B cell (primary cell): Measurements from ENCODE around the gene PRAMEF12. TPM values are rescaled to one million over a fixed set of nuclear protein-coding genes. Genes with fewer than 3 reads are reported as not detected.
"Not testable (repeated sequence)": the region's sequence is repeated elsewhere in the genome, so short reads cannot be mapped to it uniquely, and the experiment has no call there.

Experiments used
- ATAC-seq: fragments of 200-7000 bp; cut with Tn5 transposase; one replicate; pipeline ENCODE4 v1.10.0; 2021; ENCODE audit warnings: low read depth, mild to moderate bottlenecking, moderate number of reproducible peaks, moderate library complexity
- CTCF ChIA-PET: fragments of 350-600 bp; sonication (Branson Sonifier 250); formaldehyde crosslinking; loops from one replicate; lab custom pipeline; 2021; ENCODE audit warnings: antibody characterized with exemption, inconsistent platforms; lab: Charles Lee
- POLR2A ChIA-PET: fragments of 350-600 bp; sonication (Branson Sonifier 250); formaldehyde crosslinking; loops from one replicate; lab custom pipeline; 2021; ENCODE audit warnings: antibody characterized with exemption; lab: Charles Lee
- DNase-seq: peaks from one replicate; pipeline ENCODE4 v3.0.0; 2013
- H2AFZ ChIP-seq: 2 replicates; pipeline ENCODE4 v1.6.1; 2012; ENCODE audit warnings: mild to moderate bottlenecking, low read depth, low read length; ENCODE audit not compliant: insufficient read depth, poor library complexity, severe bottlenecking
- H3K27ac ChIP-seq, 2 donors: 1 replicate in 1 of 2; 2 replicates in 1 of 2; pipeline ENCODE4 v1.5.1; 2012 to 2013; ENCODE audit warnings: low read length in 2 of 2, mild to moderate bottlenecking in 2 of 2, moderate library complexity in 1 of 2
- H3K27me3 ChIP-seq, 4 experiments: fragments of 200-600 bp in 1 of 4; sonication (generic) in 1 of 4; replicated peaks in 1 of 4; 1 replicate in 2 of 4; 2 replicates in 2 of 4; pipeline versions ENCODE4 v1.6.1 to v1.7.0; 2013 to 2016; ENCODE audit warnings: low read length in 3 of 4, mild to moderate bottlenecking in 2 of 4, mixed read lengths in 1 of 4, moderate library complexity in 1 of 4; ENCODE audit not compliant: insufficient read depth in 4 of 4, control insufficient read depth in 3 of 4; ENCODE audit errors: control extremely low read depth in 1 of 4
- H3K36me3 ChIP-seq, 2 experiments: replicated peaks in 1 of 2; 1 replicate in 1 of 2; 2 replicates in 1 of 2; pipeline versions ENCODE4 v1.6.1 to v1.7.1; 2013; ENCODE audit warnings: low read length in 1 of 2; ENCODE audit not compliant: insufficient read depth in 2 of 2, control insufficient read depth in 1 of 2; ENCODE audit errors: control extremely low read depth in 1 of 2, extremely low read depth in 1 of 2
- H3K4me1 ChIP-seq, 2 donors: fragments of 200-600 bp in 1 of 2; sonication (generic) in 1 of 2; 1 replicate in 1 of 2; 2 replicates in 1 of 2; pipeline versions ENCODE4 v1.5.1 to v1.6.1; 2013 to 2017; ENCODE audit warnings: low read length in 2 of 2; ENCODE audit not compliant: control insufficient read depth in 2 of 2, insufficient read depth in 2 of 2
- H3K4me2 ChIP-seq: replicated peaks from 2 replicates; pipeline ENCODE3; 2012; ENCODE audit warnings: mild to moderate bottlenecking, low read depth, low read length; ENCODE audit not compliant: poor library complexity, severe bottlenecking
- H3K4me3 ChIP-seq, 5 experiments: fragments of 200-600 bp in 1 of 5; sonication (generic) in 1 of 5; 1 replicate in 3 of 5; 2 replicates in 2 of 5; pipeline versions ENCODE4 v1.5.1 to v1.7.0; 2011 to 2016; ENCODE audit warnings: low read length in 4 of 5, mild to moderate bottlenecking in 4 of 5, low read depth in 2 of 5, control low read depth in 1 of 5, moderate library complexity in 1 of 5; ENCODE audit not compliant: insufficient read depth in 1 of 5; ENCODE audit errors: control extremely low read depth in 1 of 5, extremely low read depth in 1 of 5
- H3K79me2 ChIP-seq: fragments of 200-600 bp; sonication (generic); one replicate; pipeline ENCODE4 v1.6.0; 2016; ENCODE audit warnings: low read length; ENCODE audit not compliant: control insufficient read depth, insufficient read depth
- H3K9ac ChIP-seq: fragments of 200-600 bp; sonication (generic); 2 replicates; pipeline ENCODE4 v1.6.1; 2017; ENCODE audit warnings: mild to moderate bottlenecking, low read length, moderate library complexity
- H3K9me3 ChIP-seq, 3 donors: one replicate each; pipeline versions ENCODE4 v1.6.1 to v1.7.1; 2013; ENCODE audit warnings: low read length in 2 of 3; ENCODE audit not compliant: control insufficient read depth in 2 of 3, insufficient read depth in 1 of 3; ENCODE audit errors: control extremely low read depth in 1 of 3
- H4K20me1 ChIP-seq: 2 replicates; pipeline ENCODE4 v1.6.0; 2012; ENCODE audit warnings: mild to moderate bottlenecking, low read length; ENCODE audit not compliant: insufficient read depth, control insufficient read depth, poor library complexity, severe bottlenecking
- H3K27ac Mint-ChIP-seq: one replicate; pipeline ENCODE4 v1.8.0; 2021; ENCODE audit warnings: mixed read lengths
- H3K27me3 Mint-ChIP-seq: one replicate; pipeline ENCODE4 v1.8.0; 2021; ENCODE audit warnings: mixed read lengths
- H3K4me1 Mint-ChIP-seq: one replicate; pipeline ENCODE4 v1.8.0; 2021; ENCODE audit warnings: mixed read lengths
- H3K4me3 Mint-ChIP-seq: one replicate; pipeline ENCODE4 v1.8.0; 2021; ENCODE audit warnings: mixed read lengths
- H3K9me3 Mint-ChIP-seq: one replicate; pipeline ENCODE4 v1.8.0; 2022; ENCODE audit warnings: mixed read lengths; ENCODE audit not compliant: insufficient read depth
- EZH2 ChIP-seq: IDR thresholded peaks from 2 replicates; pipeline ENCODE4 v1.6.1; 2012; ENCODE audit warnings: borderline replicate concordance, low read depth, mild to moderate bottlenecking, moderate library complexity, low read length; ENCODE audit not compliant: insufficient read depth, poor library complexity, severe bottlenecking
- WGBS: methylation state at CpG from one replicate; pipeline ENCODE4 v1.1.5; 2013; ENCODE audit warnings: missing lambda C conversion rate; ENCODE audit not compliant: insufficient coverage; 5-methylcytosine and 5-hydroxymethylcytosine counted together
- intact Hi-C: fragments of 100-400 bp; cut with micrococcal nuclease; formaldehyde crosslinking; loops from one replicate; pipeline ENCODE4 v1.10.0; 2022
- polyA plus RNA-seq: library from polyadenylated mRNA; depleted of rRNA; stranded (reverse); fragments of >200 nt; gene quantifications from 2 replicates; pipeline ENCODE4 v1.2.3, GENCODE V29; 2012
- total RNA-seq, 2 donors: library from RNA; stranded (reverse); fragments of 120-200 nt in 1 of 2; gene quantifications; 1 replicate in 1 of 2; 2 replicates in 1 of 2; pipeline versions ENCODE4 v1.2.3 to v1.2.4, GENCODE V29; 2013 to 2022
- TF ChIP-seq, protein P1 (sequence below): fragments of 200-600 bp; IDR thresholded peaks from one replicate; pipeline ENCODE4 v1.8.0; 2022; ENCODE audit warnings: antibody characterized with exemption, mild to moderate bottlenecking

PRAMEF12 gene
- total and polyA plus RNA-seq, 2 donors (not counting 1 experiment from before 2014, with no cell fraction given), result not detected

DNA sequence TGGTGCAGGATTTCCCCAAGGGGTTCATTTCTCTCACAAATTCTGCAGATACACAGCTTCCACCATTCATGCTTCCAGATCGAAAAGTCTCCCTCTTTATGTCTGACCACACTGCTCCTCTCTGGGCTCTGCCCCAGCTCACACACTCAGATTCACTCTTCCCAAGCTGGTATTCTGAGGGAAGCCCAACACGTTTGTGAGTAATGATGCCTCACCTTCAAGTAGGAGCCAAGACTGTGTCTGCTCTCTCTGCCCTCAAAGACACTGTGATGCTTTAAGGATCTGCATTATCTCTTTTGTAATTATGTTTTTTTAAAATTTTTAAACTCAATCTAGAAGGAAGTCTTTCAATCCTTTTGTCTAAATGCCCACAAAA, 37.9 kb downstream of the PRAMEF12 start:
- no peak overlapping the region for H3K27ac Mint-ChIP-seq
- Histone ChIP-seq H3K79me2 (no peaks in the 10 kb centered on the region), H3K4me2 (no peak overlapping the region), H3K27me3 (peaks cover 0 to 8% (median 0%) of the 10 kb centered on the region in 4 experiments), H3K9me3 (peaks cover 0 to 4% (median 0%) of the 10 kb centered on the region in 3 donors), H2AFZ (no peak overlapping the region), H3K36me3 (no peaks in the 10 kb centered on the region), H3K4me3 (no peak overlapping the region), H3K9ac (no peak overlapping the region), H3K27ac (no peak overlapping the region), H3K4me1 (no peaks in the 10 kb centered on the region), H4K20me1 (no peaks in the 10 kb centered on the region)
- H3K4me3 Mint-ChIP-seq, result no peak overlapping the region
- ChIA-PET CTCF (no interaction called here), POLR2A (no interaction called here)
- no peak for DNase-seq
- TF ChIP-seq EZH2, result no peak
- TF ChIP-seq, protein P1, sequence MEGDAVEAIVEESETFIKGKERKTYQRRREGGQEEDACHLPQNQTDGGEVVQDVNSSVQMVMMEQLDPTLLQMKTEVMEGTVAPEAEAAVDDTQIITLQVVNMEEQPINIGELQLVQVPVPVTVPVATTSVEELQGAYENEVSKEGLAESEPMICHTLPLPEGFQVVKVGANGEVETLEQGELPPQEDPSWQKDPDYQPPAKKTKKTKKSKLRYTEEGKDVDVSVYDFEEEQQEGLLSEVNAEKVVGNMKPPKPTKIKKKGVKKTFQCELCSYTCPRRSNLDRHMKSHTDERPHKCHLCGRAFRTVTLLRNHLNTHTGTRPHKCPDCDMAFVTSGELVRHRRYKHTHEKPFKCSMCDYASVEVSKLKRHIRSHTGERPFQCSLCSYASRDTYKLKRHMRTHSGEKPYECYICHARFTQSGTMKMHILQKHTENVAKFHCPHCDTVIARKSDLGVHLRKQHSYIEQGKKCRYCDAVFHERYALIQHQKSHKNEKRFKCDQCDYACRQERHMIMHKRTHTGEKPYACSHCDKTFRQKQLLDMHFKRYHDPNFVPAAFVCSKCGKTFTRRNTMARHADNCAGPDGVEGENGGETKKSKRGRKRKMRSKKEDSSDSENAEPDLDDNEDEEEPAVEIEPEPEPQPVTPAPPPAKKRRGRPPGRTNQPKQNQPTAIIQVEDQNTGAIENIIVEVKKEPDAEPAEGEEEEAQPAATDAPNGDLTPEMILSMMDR, result no peak
- intact Hi-C loops, result no loop called here
- ATAC-seq, result no peak
- WGBS, result 100% methylated on average over 1 of the region's 2 CpGs
- peaks cover 4% of the 10 kb centered on the region for H3K9me3 Mint-ChIP-seq
- H3K27me3 Mint-ChIP-seq, result peaks cover 17% of the 10 kb centered on the region
- H3K4me1 Mint-ChIP-seq, result no peaks in the 10 kb centered on the region

DNA sequence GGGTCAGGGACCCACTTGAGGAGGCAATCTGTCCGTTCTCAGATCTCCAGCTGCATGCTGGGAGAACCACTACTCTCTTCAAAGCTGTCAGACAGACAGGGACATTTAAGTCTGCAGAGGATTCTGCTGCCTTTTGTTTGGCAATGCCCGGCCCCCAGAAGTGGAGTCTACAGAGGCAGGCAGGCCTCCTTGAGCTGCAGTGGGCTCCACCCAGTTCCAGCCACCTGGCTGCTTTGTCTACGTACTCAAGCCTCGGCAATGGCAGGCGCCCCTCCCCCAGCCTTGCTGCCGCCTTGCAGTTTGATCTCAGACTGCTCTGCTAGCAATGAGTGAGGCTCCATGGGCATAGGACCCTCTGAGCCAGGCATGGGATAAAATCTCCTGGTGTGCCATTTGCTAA, 45.5 kb downstream of the PRAMEF12 start:
- ATAC-seq, H3K4me2 ChIP-seq, H2AFZ ChIP-seq, H3K27me3 ChIP-seq, H3K79me2 ChIP-seq, H3K4me3 Mint-ChIP-seq, CTCF ChIA-PET, DNase-seq, H3K9ac ChIP-seq, H3K4me1 Mint-ChIP-seq, H3K9me3 Mint-ChIP-seq, intact Hi-C loops, H3K27me3 Mint-ChIP-seq, H3K27ac ChIP-seq, H3K36me3 ChIP-seq, POLR2A ChIA-PET, H3K9me3 ChIP-seq, H4K20me1 ChIP-seq, H3K4me3 ChIP-seq, H3K27ac Mint-ChIP-seq, H3K4me1 ChIP-seq: not testable (repeated sequence)
- 82% methylated on average over 6 of the region's 6 CpGs for WGBS

Other genes starting within 250 kb of the PRAMEF12 start
- gene DHRS3, start 155.5 kb upstream of the PRAMEF12 start, total RNA-seq, result 0.29 and 0.37 TPM in 2 replicates
- gene DHRS3, start 155.5 kb upstream of the PRAMEF12 start, polyA plus RNA-seq, result 0.37 and 1.4 TPM in 2 replicates
- not detected in 2 replicates for gene AADACL4, start 129.7 kb upstream of the PRAMEF12 start, total RNA-seq
- gene AADACL4, start 129.7 kb upstream of the PRAMEF12 start, polyA plus RNA-seq, result not detected in 2 replicates
- gene AADACL3, start 57.6 kb upstream of the PRAMEF12 start, total RNA-seq, result not detected in 2 replicates
- not detected in 2 replicates for gene AADACL3, start 57.6 kb upstream of the PRAMEF12 start, polyA plus RNA-seq
- not detected in 2 replicates for gene CFAP107, start 27.5 kb upstream of the PRAMEF12 start, total RNA-seq
- not detected in 2 replicates for gene CFAP107, start 27.5 kb upstream of the PRAMEF12 start, polyA plus RNA-seq
- not detected in 2 replicates for gene PRAMEF1, start 17.7 kb downstream of the PRAMEF12 start, total RNA-seq
- gene PRAMEF1, start 17.7 kb downstream of the PRAMEF12 start, polyA plus RNA-seq, result not detected in 2 replicates
- gene PRAMEF11, start 57.7 kb downstream of the PRAMEF12 start, total RNA-seq, result not detected in 2 replicates
- gene PRAMEF11, start 57.7 kb downstream of the PRAMEF12 start, polyA plus RNA-seq, result not detected in 2 replicates
- gene HNRNPCL1, start 75.0 kb downstream of the PRAMEF12 start, total RNA-seq, result not detected in 2 replicates
- gene HNRNPCL1, start 75.0 kb downstream of the PRAMEF12 start, polyA plus RNA-seq, result not detected in 2 replicates
- not detected in 2 replicates for gene PRAMEF2, start 83.3 kb downstream of the PRAMEF12 start, total RNA-seq
- not detected in 2 replicates for gene PRAMEF2, start 83.3 kb downstream of the PRAMEF12 start, polyA plus RNA-seq
- gene PRAMEF4, start 112.5 kb downstream of the PRAMEF12 start, total RNA-seq, result not detected in 2 replicates
- not detected in 2 replicates for gene PRAMEF4, start 112.5 kb downstream of the PRAMEF12 start, polyA plus RNA-seq
- not detected in 2 replicates for gene PRAMEF10, start 124.5 kb downstream of the PRAMEF12 start, total RNA-seq
- not detected in 2 replicates for gene PRAMEF10, start 124.5 kb downstream of the PRAMEF12 start, polyA plus RNA-seq
- not detected in 2 replicates for gene PRAMEF7, start 142.9 kb downstream of the PRAMEF12 start, total RNA-seq
- not detected in 2 replicates for gene PRAMEF7, start 142.9 kb downstream of the PRAMEF12 start, polyA plus RNA-seq
- gene PRAMEF6, start 173.8 kb downstream of the PRAMEF12 start, total RNA-seq, result not detected in 2 replicates
- not detected in 2 replicates for gene PRAMEF6, start 173.8 kb downstream of the PRAMEF12 start, polyA plus RNA-seq